Epidermal melanocyte (primary cell): Measurements from ENCODE around the gene ATP6V0B.

ENCODE experiments used
- DNase-seq: peaks from one replicate; pipeline ENCODE4 v3.0.0; 2011; ENCODE audit warnings: low spot score; ENCODE audit not compliant: insufficient read length

Gene ATP6V0B

GRCh38 chr1:43974443-43975248, at the start of gene ATP6V0B:
Gene ATP6V0B, plus strand, starts transcription at chr1:43974960. Its CDS starts 81 bp downstream, at chr1:43975041.
- DNase-seq: peak; percentile 98

- DNase-seq: no peak
Measured at GRCh38 chr1:43925846-43926245, 48.9 kb upstream of the ATP6V0B start.

GRCh38 chr1:43930168-43930948, 44.4 kb upstream of the ATP6V0B start:
- no peak for DNase-seq

- no peak for DNase-seq
Measured at GRCh38 chr1:43930949-43931275, 43.8 kb upstream of the ATP6V0B start.

GRCh38 chr1:43931711-43932660, 42.8 kb upstream of the ATP6V0B start:
- no peak for DNase-seq

- DNase-seq: no peak
Measured at GRCh38 chr1:43932786-43933385, 41.9 kb upstream of the ATP6V0B start.

- DNase-seq: no peak
Measured at GRCh38 chr1:43933386-43934100, 41.2 kb upstream of the ATP6V0B start, which contains the start of gene ARTN. Gene ARTN, plus strand, starts transcription at chr1:43933801. Its CDS starts 1,856 bp downstream, at chr1:43935657.

GRCh38 chr1:43934101-43934985, 40.4 kb upstream of the ATP6V0B start:
- peak; percentile 91 for DNase-seq

- no peak for DNase-seq
Measured at GRCh38 chr1:43934986-43935324, 39.8 kb upstream of the ATP6V0B start.

GRCh38 chr1:43935711-43936427, 38.9 kb upstream of the ATP6V0B start:
- DNase-seq: no peak

- no peak for DNase-seq
Measured at GRCh38 chr1:43936431-43937151, 38.2 kb upstream of the ATP6V0B start.

- no peak for DNase-seq
Measured at GRCh38 chr1:43937179-43937865, 37.4 kb upstream of the ATP6V0B start.

- DNase-seq: no peak
Measured at GRCh38 chr1:43938383-43938782, 36.4 kb upstream of the ATP6V0B start.

- DNase-seq: no peak
Measured at GRCh38 chr1:43938892-43939587, 35.7 kb upstream of the ATP6V0B start.

- no peak for DNase-seq
Measured at GRCh38 chr1:43942411-43942810, 32.3 kb upstream of the ATP6V0B start.

- no peak for DNase-seq
Measured at GRCh38 chr1:43944860-43945259, 29.9 kb upstream of the ATP6V0B start.

- no peak for DNase-seq
Measured at GRCh38 chr1:43945674-43946235, 29.0 kb upstream of the ATP6V0B start.
